ENCODE data around the gene TMPRSS6. TPM values are rescaled to one million over a fixed set of nuclear protein-coding genes. Genes with fewer than 3 reads are reported as not detected.

TMPRSS6 gene
- total RNA-seq, 4 donors from 2014 or later = 0.10 to 0.18 TPM; not detected in 2

DNA sequence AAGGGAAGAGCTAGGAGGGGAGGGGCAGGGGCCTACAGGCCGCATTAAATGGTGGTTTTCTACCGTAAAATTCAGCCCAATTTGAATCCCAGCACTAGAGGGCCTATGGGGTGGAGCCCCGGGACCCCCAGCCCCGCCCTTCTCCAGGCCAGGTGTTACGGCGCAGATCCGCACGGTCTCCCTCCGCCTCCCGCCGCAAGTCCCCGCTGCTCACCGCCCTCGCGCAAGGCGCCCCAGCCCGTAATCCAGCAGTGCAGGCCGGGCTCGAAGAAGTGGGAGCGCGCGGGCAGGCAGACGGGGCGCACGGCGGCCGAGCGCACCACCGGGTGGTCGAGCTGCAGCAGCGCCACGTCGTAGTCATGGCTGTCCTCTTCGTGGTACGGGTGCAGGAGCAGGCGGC, 40.7 kb downstream of the TMPRSS6 start:
- in situ Hi-C loops (cut with MboI; ENCODE audit: low sequenced_read_pairs in 4 of 4) = no loop called here
- DNase-seq = no peak
- Histone ChIP-seq H3K36me3 (no peaks in the 10 kb centered on the region), H3K27ac (no peak overlapping the region), H3K9me3 (no peaks in the 10 kb centered on the region), H3K27me3 (peaks cover 18 to 30% (median 23%) of the 10 kb centered on the region in 3 donors), H3K4me3 (no peak overlapping the region), H3K4me1 (no peaks in the 10 kb centered on the region)
- ATAC-seq = no peak
- no peak for TF ChIP-seq POLR2A (IDR thresholded peaks at IDR 0.05)
- TF ChIP-seq, protein P1, sequence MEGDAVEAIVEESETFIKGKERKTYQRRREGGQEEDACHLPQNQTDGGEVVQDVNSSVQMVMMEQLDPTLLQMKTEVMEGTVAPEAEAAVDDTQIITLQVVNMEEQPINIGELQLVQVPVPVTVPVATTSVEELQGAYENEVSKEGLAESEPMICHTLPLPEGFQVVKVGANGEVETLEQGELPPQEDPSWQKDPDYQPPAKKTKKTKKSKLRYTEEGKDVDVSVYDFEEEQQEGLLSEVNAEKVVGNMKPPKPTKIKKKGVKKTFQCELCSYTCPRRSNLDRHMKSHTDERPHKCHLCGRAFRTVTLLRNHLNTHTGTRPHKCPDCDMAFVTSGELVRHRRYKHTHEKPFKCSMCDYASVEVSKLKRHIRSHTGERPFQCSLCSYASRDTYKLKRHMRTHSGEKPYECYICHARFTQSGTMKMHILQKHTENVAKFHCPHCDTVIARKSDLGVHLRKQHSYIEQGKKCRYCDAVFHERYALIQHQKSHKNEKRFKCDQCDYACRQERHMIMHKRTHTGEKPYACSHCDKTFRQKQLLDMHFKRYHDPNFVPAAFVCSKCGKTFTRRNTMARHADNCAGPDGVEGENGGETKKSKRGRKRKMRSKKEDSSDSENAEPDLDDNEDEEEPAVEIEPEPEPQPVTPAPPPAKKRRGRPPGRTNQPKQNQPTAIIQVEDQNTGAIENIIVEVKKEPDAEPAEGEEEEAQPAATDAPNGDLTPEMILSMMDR (IDR thresholded peaks at IDR 0.05 in 4 of 5, conservative IDR thresholded peaks at IDR 0.05 in 1 of 5) = no peak
- intact Hi-C loops (cut with DNase I; ENCODE audit: low total_unique reads) = no loop called here

- no peaks in the 10 kb centered on the region for H3K36me3 ChIP-seq
- no peak overlapping the region for H3K4me3 ChIP-seq
- intact Hi-C loops (cut with DNase I; ENCODE audit: low total_unique reads) = no loop called here
- H3K27ac ChIP-seq = no peak overlapping the region
- H3K9me3 ChIP-seq = no peaks in the 10 kb centered on the region
- ATAC-seq (no peak), DNase-seq (no peak)
- peaks cover 17 to 30% (median 21%) of the 10 kb centered on the region in 3 donors for H3K27me3 ChIP-seq
- H3K4me1 ChIP-seq = no peaks in the 10 kb centered on the region
- TF ChIP-seq, protein P1 (IDR thresholded peaks at IDR 0.05 in 4 of 5, conservative IDR thresholded peaks at IDR 0.05 in 1 of 5) = no peak
- TF ChIP-seq POLR2A (IDR thresholded peaks at IDR 0.05) = no peak
- in situ Hi-C loops (cut with MboI; ENCODE audit: low sequenced_read_pairs in 4 of 4) = no loop called here
Measured at GRCh38 chr22:37067428-37067827, 42.1 kb downstream of the TMPRSS6 start.

DNA sequence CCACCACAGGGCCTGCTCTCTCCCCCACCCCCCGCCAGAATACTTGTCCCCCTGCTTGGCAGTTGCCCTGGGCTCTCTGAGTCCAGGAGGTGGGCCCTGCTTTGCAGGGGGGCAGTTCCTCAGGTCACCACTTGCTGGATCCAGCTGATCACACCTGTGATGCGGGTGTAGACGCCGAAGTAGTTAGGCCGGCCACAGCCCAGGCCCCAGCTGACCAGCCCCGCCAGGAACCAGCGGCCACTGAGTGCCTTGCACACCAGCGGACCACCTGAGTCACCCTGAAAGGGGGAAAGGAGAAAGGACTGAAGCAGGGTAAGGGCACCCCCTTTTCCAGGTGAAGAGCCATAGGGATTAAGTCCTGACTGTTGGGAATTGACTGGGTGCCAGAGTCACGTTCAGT, 43.6 kb downstream of the TMPRSS6 start:
- Histone ChIP-seq H3K4me3 (no peak overlapping the region), H3K27me3 (peaks cover 17 to 30% (median 21%) of the 10 kb centered on the region in 3 donors), H3K9me3 (no peaks in the 10 kb centered on the region), H3K27ac (no peak overlapping the region), H3K4me1 (no peaks in the 10 kb centered on the region), H3K36me3 (no peaks in the 10 kb centered on the region)
- TF ChIP-seq, protein P1 (IDR thresholded peaks at IDR 0.05 in 4 of 5, conservative IDR thresholded peaks at IDR 0.05 in 1 of 5) = no peak
- TF ChIP-seq POLR2A (IDR thresholded peaks at IDR 0.05) = no peak
- intact Hi-C loops (cut with DNase I; ENCODE audit: low total_unique reads) (no loop called here), in situ Hi-C loops (cut with MboI; ENCODE audit: low sequenced_read_pairs in 4 of 4) (no loop called here)
- no peak for DNase-seq
- ATAC-seq = no peak

- H3K27ac ChIP-seq = no peak overlapping the region
- H3K36me3 ChIP-seq = no peaks in the 10 kb centered on the region
- no peaks in the 10 kb centered on the region for H3K4me1 ChIP-seq
- TF ChIP-seq, protein P1 (IDR thresholded peaks at IDR 0.05 in 4 of 5, conservative IDR thresholded peaks at IDR 0.05 in 1 of 5) = no peak
- TF ChIP-seq POLR2A (IDR thresholded peaks at IDR 0.05) = no peak
- ATAC-seq (no peak), DNase-seq (no peak)
- in situ Hi-C loops (cut with MboI; ENCODE audit: low sequenced_read_pairs in 4 of 4) (no loop called here), intact Hi-C loops (cut with DNase I; ENCODE audit: low total_unique reads) (no loop called here)
- H3K9me3 ChIP-seq = no peaks in the 10 kb centered on the region
- H3K4me3 ChIP-seq = no peak overlapping the region
- H3K27me3 ChIP-seq = peaks cover 17 to 22% (median 18%) of the 10 kb centered on the region in 3 donors
Measured at GRCh38 chr22:37065180-37065579, 44.3 kb downstream of the TMPRSS6 start.

GRCh38 chr22:37064553-37064952, 45.0 kb downstream of the TMPRSS6 start:
- ATAC-seq = no peak
- no peaks in the 10 kb centered on the region for H3K9me3 ChIP-seq
- no peak overlapping the region for H3K27ac ChIP-seq
- intact Hi-C loops (cut with DNase I; ENCODE audit: low total_unique reads) (no loop called here), in situ Hi-C loops (cut with MboI; ENCODE audit: low sequenced_read_pairs in 4 of 4) (no loop called here)
- no peak for TF ChIP-seq POLR2A (IDR thresholded peaks at IDR 0.05)
- TF ChIP-seq, protein P1 (IDR thresholded peaks at IDR 0.05 in 4 of 5, conservative IDR thresholded peaks at IDR 0.05 in 1 of 5) = no peak
- DNase-seq = no peak
- no peaks in the 10 kb centered on the region for H3K36me3 ChIP-seq
- peaks cover 13 to 16% (median 15%) of the 10 kb centered on the region in 3 donors for H3K27me3 ChIP-seq
- no peak overlapping the region for H3K4me3 ChIP-seq
- H3K4me1 ChIP-seq = no peaks in the 10 kb centered on the region
